ENCODE measurements around the gene DNAH12. TPM values are rescaled to one million over a fixed set of nuclear protein-coding genes. Genes with fewer than 3 reads are reported as not detected.
A peak's percentile ranks its signal among the peaks of the same experiment; 100 is the strongest.

Gene DNAH12
- total RNA-seq, 2 experiments from 2014 or later = 0.19 TPM; not detected in 1

DNA sequence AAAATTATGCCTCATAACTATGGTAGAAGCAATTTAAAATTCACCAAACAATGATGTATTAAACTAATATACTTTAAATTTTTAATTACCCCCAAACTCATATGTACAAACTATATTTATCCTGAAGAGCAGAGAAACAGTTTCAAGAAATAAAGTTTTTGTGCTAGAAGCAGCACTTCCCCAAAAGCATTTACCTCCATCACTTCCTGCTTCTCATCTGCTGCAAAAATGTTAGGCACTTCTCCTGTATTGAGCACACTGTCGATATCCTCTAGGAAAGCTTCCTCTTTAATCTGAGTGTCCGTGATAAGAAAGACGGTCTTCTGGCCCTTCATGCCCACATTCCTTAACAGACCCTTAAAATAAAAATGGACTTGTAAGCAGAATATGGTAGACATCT is 150.2 kb downstream of the DNAH12 start:
- H3K27ac Mint-ChIP-seq = no peak overlapping the region
- no peak for ATAC-seq (ENCODE audit: poor library complexity)
- peaks cover 16% of the 10 kb centered on the region for H3K4me1 Mint-ChIP-seq (ENCODE audit: low read depth)
- no peaks in the 10 kb centered on the region for H3K36me3 Mint-ChIP-seq (ENCODE audit: low read depth)
- Histone ChIP-seq H3K4me1 (ENCODE audit: insufficient read depth, low read length) (peaks cover 6% of the 10 kb centered on the region), H3K4me3 (ENCODE audit: low read length) (no peak overlapping the region), H3K27me3 (ENCODE audit: control insufficient read depth in 1 of 2, insufficient read depth in 2 of 2, low read length in 2 of 2) (no peaks in the 10 kb centered on the region), H3K27ac (ENCODE audit: low read depth in 1 of 2, low read length in 2 of 2) (no peak overlapping the region), H3K36me3 (ENCODE audit: insufficient read depth, low read length) (no peaks in the 10 kb centered on the region), H3K9me3 (ENCODE audit: control insufficient read depth in 1 of 2, insufficient read depth in 1 of 2, low read length in 2 of 2) (no peaks in the 10 kb centered on the region)
- peaks cover 10% of the 10 kb centered on the region for H3K27me3 Mint-ChIP-seq
- CTCF ChIA-PET = no interaction called here
- H3K9me3 Mint-ChIP-seq = no peaks in the 10 kb centered on the region
- TF ChIP-seq, protein P1, sequence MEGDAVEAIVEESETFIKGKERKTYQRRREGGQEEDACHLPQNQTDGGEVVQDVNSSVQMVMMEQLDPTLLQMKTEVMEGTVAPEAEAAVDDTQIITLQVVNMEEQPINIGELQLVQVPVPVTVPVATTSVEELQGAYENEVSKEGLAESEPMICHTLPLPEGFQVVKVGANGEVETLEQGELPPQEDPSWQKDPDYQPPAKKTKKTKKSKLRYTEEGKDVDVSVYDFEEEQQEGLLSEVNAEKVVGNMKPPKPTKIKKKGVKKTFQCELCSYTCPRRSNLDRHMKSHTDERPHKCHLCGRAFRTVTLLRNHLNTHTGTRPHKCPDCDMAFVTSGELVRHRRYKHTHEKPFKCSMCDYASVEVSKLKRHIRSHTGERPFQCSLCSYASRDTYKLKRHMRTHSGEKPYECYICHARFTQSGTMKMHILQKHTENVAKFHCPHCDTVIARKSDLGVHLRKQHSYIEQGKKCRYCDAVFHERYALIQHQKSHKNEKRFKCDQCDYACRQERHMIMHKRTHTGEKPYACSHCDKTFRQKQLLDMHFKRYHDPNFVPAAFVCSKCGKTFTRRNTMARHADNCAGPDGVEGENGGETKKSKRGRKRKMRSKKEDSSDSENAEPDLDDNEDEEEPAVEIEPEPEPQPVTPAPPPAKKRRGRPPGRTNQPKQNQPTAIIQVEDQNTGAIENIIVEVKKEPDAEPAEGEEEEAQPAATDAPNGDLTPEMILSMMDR (IDR thresholded peaks at IDR 0.05) = no peak
- intact Hi-C loops (cut with DNase I, micrococcal nuclease) = loop anchor here (10.0 kb wide), 3 partner anchors 191 to 521 kb away; no protein-coding TSS in a partner anchor
- H3K4me3 Mint-ChIP-seq = no peak overlapping the region
- POLR2A ChIA-PET = no interaction called here
- DNase-seq = peak in 1 of 14 experiments; percentile 2

DNA sequence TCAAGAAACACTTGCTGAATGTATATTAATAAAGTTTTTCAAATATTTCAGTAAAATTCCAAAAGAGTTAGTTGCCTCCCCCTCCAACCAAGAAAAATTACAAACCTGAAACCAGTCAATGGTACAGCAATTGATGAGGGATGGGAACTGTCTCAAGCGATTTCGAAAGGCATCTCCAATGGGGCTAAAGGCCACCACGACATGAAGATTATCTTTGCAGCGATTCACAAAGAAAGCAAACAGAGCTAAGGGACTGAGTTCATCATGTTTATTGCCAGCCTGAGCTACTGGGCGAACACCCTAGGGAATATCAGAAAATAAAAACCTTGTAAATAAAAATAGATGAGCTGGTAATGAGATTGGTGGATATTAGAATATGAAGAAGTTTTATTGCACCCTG is 152.4 kb downstream of the DNAH12 start:
- no peaks in the 10 kb centered on the region for H3K9me3 Mint-ChIP-seq
- H3K4me1 Mint-ChIP-seq (ENCODE audit: low read depth) = peaks cover 5% of the 10 kb centered on the region
- no peak overlapping the region for H3K4me3 Mint-ChIP-seq
- no peaks in the 10 kb centered on the region for H3K9me3 ChIP-seq (ENCODE audit: control insufficient read depth in 1 of 2, insufficient read depth in 1 of 2, low read length in 2 of 2)
- H3K4me3 ChIP-seq (ENCODE audit: low read length) = no peak overlapping the region
- H3K36me3 Mint-ChIP-seq (ENCODE audit: low read depth) = no peaks in the 10 kb centered on the region
- H3K27me3 Mint-ChIP-seq = peaks cover 4% of the 10 kb centered on the region
- no peak overlapping the region for H3K27ac Mint-ChIP-seq
- intact Hi-C loops (cut with DNase I, micrococcal nuclease) = loop anchor here (10.0 kb wide), 3 partner anchors 193 to 523 kb away; no protein-coding TSS in a partner anchor
- CTCF ChIA-PET = interaction anchor here (1.3 kb wide), 1 partner anchor 16 kb away, joined by 3 read pairs; no protein-coding TSS in a partner anchor
- H3K36me3 ChIP-seq (ENCODE audit: insufficient read depth, low read length) = no peaks in the 10 kb centered on the region
- H3K27me3 ChIP-seq (ENCODE audit: control insufficient read depth in 1 of 2, insufficient read depth in 2 of 2, low read length in 2 of 2) = no peaks in the 10 kb centered on the region
- ATAC-seq (ENCODE audit: poor library complexity) (no peak), DNase-seq (no peak)
- no peaks in the 10 kb centered on the region for H3K4me1 ChIP-seq (ENCODE audit: insufficient read depth, low read length)
- TF ChIP-seq, protein P1 (IDR thresholded peaks at IDR 0.05) = no peak
- POLR2A ChIA-PET = no interaction called here
- no peak overlapping the region for H3K27ac ChIP-seq (ENCODE audit: low read depth in 1 of 2, low read length in 2 of 2)

DNA sequence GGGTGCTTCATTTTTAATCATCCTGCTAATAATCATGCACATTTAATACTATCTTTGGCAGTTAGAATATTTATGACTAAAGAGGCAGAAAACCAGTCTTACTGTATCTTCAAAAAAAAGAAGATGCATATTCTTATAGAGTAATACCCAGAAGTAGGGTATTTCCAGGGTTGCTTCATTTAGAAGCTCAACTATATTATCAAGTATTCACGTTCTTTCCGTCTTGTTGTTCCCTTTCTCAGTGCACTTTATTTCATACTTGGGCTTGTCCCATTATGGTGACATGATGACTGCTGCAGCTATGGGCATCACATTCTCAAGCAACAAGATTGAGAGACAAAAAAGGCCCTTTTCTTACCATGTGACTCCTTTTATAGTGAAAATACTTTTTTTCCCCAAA is 154.9 kb downstream of the DNAH12 start:
- DNase-seq = no peak
- intact Hi-C loops (cut with DNase I, micrococcal nuclease) = no loop called here
- Mint-ChIP-seq H3K36me3 (ENCODE audit: low read depth) (no peaks in the 10 kb centered on the region), H3K27ac (no peak overlapping the region), H3K4me3 (no peak overlapping the region), H3K4me1 (ENCODE audit: low read depth) (peaks cover 4% of the 10 kb centered on the region), H3K27me3 (peaks cover 4% of the 10 kb centered on the region), H3K9me3 (no peaks in the 10 kb centered on the region)
- Histone ChIP-seq H3K36me3 (ENCODE audit: insufficient read depth, low read length) (no peaks in the 10 kb centered on the region), H3K4me3 (ENCODE audit: low read length) (no peak overlapping the region), H3K27me3 (ENCODE audit: control insufficient read depth in 1 of 2, insufficient read depth in 2 of 2, low read length in 2 of 2) (no peaks in the 10 kb centered on the region), H3K4me1 (ENCODE audit: insufficient read depth, low read length) (no peaks in the 10 kb centered on the region), H3K9me3 (ENCODE audit: control insufficient read depth in 1 of 2, insufficient read depth in 1 of 2, low read length in 2 of 2) (no peaks in the 10 kb centered on the region), H3K27ac (ENCODE audit: low read depth in 1 of 2, low read length in 2 of 2) (no peak overlapping the region)
- ChIA-PET POLR2A (interaction anchor here (1.0 kb wide), 1 partner anchor 8 kb away, joined by 3 read pairs; no protein-coding TSS in a partner anchor), CTCF (no interaction called here)
- ATAC-seq (ENCODE audit: poor library complexity) = no peak
- TF ChIP-seq, protein P1 (IDR thresholded peaks at IDR 0.05) = no peak
